ENCODE results near the gene ADAMTS2.

DNA sequence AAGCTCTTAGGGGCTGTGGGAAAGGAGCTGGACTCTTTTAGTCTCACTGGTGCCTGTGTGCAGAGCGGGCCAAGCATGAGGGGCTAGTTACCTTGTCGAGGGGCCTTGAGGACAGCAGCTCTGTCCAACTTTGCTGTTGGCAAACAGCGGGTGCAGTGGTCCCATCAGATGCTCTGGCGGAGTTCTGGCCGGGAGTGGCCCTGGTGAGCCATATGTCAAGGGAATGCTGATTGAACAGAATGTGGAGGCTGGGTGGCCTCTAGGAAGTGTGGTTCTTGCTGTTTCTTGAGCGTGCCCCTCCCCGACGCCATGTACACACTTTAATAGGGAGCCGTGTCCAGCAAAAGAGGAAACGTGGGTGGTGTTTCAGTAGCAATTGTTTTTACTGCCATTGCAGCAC, 3.6 kb upstream of the ADAMTS2 start:
- TF ChIP-seq POLR2A (IDR thresholded peaks at IDR 0.05; ENCODE audit: low read depth, low read length) (no peak), POLR2AphosphoS5 (IDR thresholded peaks at IDR 0.05; ENCODE audit: low read depth, low read length) (no peak), TAF1 (IDR thresholded peaks at IDR 0.05; ENCODE audit: low read depth, low read length) (no peak)

Data from GM12891 (cell line).